ENCODE measurements around the gene ZGPAT. TPM values are rescaled to one million over a fixed set of nuclear protein-coding genes. Genes with fewer than 3 reads are reported as not detected.
A peak's percentile ranks its signal among the peaks of the same experiment; 100 is the strongest.

ZGPAT gene
- total RNA-seq, 6 donors from 2014 or later = 24.8 to 70.2 (median 36.8) TPM

- Histone ChIP-seq H3K4me1 (peaks cover 0 to 3% (median 3%) of the 10 kb centered on the region in 4 donors), H3K27me3 (no peaks in the 10 kb centered on the region), H3K9me3 (no peaks in the 10 kb centered on the region), H3K36me3 (peaks cover 0 to 35% (median 13%) of the 10 kb centered on the region in 4 donors), H3K4me3 (no peak overlapping the region), H3K27ac (no peak overlapping the region)
- TF ChIP-seq POLR2A (IDR thresholded peaks at IDR 0.05) (no peak), EP300 (IDR thresholded peaks at IDR 0.05) (no peak), CTCF (IDR thresholded peaks at IDR 0.05) (no peak), POLR2AphosphoS5 (IDR thresholded peaks at IDR 0.05) (no peak)
- DNase-seq (peak in 1 of 2 donors; percentile 87), ATAC-seq (ENCODE audit: low FRiP score in 2 of 2) (no peak)
- 81 to 82% methylated on average over 8 to 16 of the region's 18 CpGs for whole genome bisulfite sequencing, 2 donors
Measured at GRCh38 chr20:63767456-63767855, 59.6 kb downstream of the ZGPAT start.

GRCh38 chr20:63767886-63768285, 60.0 kb downstream of the ZGPAT start:
- no peak for TF ChIP-seq CTCF (IDR thresholded peaks at IDR 0.05)
- no peak for TF ChIP-seq POLR2A (IDR thresholded peaks at IDR 0.05)
- TF ChIP-seq POLR2AphosphoS5 (IDR thresholded peaks at IDR 0.05) = no peak
- no peak for TF ChIP-seq EP300 (IDR thresholded peaks at IDR 0.05)
- 89% methylated on average over 4 to 7 of the region's 7 CpGs for WGBS, 2 donors
- Histone ChIP-seq H3K27me3 (no peaks in the 10 kb centered on the region), H3K9me3 (no peaks in the 10 kb centered on the region), H3K36me3 (peaks cover 0 to 35% (median 13%) of the 10 kb centered on the region in 4 donors), H3K4me3 (no peak overlapping the region), H3K27ac (no peak overlapping the region), H3K4me1 (peaks cover 4 to 8% (median 7%) of the 10 kb centered on the region in 4 donors)
- ATAC-seq (ENCODE audit: low FRiP score in 2 of 2) (no peak), DNase-seq (no peak)

- TF ChIP-seq POLR2A (IDR thresholded peaks at IDR 0.05) = no peak
- no peak for TF ChIP-seq CTCF (IDR thresholded peaks at IDR 0.05)
- no peak for TF ChIP-seq POLR2AphosphoS5 (IDR thresholded peaks at IDR 0.05)
- TF ChIP-seq EP300 (IDR thresholded peaks at IDR 0.05) = no peak
- no peak for ATAC-seq (ENCODE audit: low FRiP score in 2 of 2)
- H3K4me3 ChIP-seq = no peak overlapping the region
- H3K36me3 ChIP-seq = peaks cover 0 to 35% (median 13%) of the 10 kb centered on the region in 4 donors
- peaks cover 6 to 17% (median 14%) of the 10 kb centered on the region in 4 donors for H3K4me1 ChIP-seq
- 89 to 90% methylated on average over 14 to 26 of the region's 26 CpGs for WGBS, 2 donors
- H3K27me3 ChIP-seq = no peaks in the 10 kb centered on the region
- no peak overlapping the region for H3K27ac ChIP-seq
- no peaks in the 10 kb centered on the region for H3K9me3 ChIP-seq
- DNase-seq = no peak
Measured at GRCh38 chr20:63768591-63769515, 61.0 kb downstream of the ZGPAT start.

- no peak overlapping the region for H3K27ac ChIP-seq
- H3K36me3 ChIP-seq = peaks cover 0 to 35% (median 13%) of the 10 kb centered on the region in 4 donors
- 87 to 95% methylated on average over 12 to 31 of the region's 31 CpGs for WGBS, 2 donors
- peaks cover 11 to 19% (median 16%) of the 10 kb centered on the region in 4 donors for H3K4me1 ChIP-seq
- no peaks in the 10 kb centered on the region for H3K9me3 ChIP-seq
- no peak for DNase-seq
- no peak overlapping the region for H3K4me3 ChIP-seq
- ATAC-seq (ENCODE audit: low FRiP score in 2 of 2) = no peak
- no peak for TF ChIP-seq EP300 (IDR thresholded peaks at IDR 0.05)
- no peak for TF ChIP-seq POLR2A (IDR thresholded peaks at IDR 0.05)
- TF ChIP-seq CTCF (IDR thresholded peaks at IDR 0.05) = no peak
- no peaks in the 10 kb centered on the region for H3K27me3 ChIP-seq
Measured at GRCh38 chr20:63769891-63770474, 62.1 kb downstream of the ZGPAT start.

Measured in upper lobe of left lung (tissue), 6 donors.